ENCODE data around the gene HBD.

DNA sequence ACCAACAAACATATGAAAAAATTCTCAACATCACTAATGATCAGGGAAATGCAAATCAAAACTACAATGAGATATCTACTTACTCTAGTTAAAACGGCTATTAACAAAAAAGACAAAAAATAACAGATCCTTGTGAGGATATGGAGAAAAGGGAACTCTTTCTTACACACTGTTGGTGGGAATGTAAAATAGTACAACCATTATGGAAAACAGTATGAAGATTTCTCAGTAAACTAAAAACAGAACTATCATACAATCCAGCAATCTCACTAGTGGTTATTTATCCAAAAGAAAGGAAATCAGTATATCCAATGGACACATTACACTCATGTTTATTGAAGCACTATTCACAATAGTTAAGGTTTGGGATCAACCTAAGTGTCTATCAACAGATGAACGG is 31.5 kb upstream of the HBD start:
- TF ChIP-seq, protein P1, sequence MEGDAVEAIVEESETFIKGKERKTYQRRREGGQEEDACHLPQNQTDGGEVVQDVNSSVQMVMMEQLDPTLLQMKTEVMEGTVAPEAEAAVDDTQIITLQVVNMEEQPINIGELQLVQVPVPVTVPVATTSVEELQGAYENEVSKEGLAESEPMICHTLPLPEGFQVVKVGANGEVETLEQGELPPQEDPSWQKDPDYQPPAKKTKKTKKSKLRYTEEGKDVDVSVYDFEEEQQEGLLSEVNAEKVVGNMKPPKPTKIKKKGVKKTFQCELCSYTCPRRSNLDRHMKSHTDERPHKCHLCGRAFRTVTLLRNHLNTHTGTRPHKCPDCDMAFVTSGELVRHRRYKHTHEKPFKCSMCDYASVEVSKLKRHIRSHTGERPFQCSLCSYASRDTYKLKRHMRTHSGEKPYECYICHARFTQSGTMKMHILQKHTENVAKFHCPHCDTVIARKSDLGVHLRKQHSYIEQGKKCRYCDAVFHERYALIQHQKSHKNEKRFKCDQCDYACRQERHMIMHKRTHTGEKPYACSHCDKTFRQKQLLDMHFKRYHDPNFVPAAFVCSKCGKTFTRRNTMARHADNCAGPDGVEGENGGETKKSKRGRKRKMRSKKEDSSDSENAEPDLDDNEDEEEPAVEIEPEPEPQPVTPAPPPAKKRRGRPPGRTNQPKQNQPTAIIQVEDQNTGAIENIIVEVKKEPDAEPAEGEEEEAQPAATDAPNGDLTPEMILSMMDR (IDR thresholded peaks at IDR 0.05), result no peak
- TF ChIP-seq ZFX (IDR thresholded peaks at IDR 0.05; ENCODE audit: borderline replicate concordance), result no peak

Measured in 22Rv1 (cell line).